Effector memory CD8-positive, alpha-beta T cell (primary cell): Measurements from ENCODE around the gene PHYKPL.
A peak's percentile ranks its signal among the peaks of the same experiment; 100 is the strongest.
"Not testable (repeated sequence)": the region's sequence is repeated elsewhere in the genome, so short reads cannot be mapped to it uniquely, and the experiment has no call there.

Source experiments
- ATAC-seq: fragments of 150-1000 bp; cut with Tn5 transposase; replicated peaks from 2 replicates; pipeline ENCODE4 v1.10.0; 2021; ENCODE audit warnings: mild to moderate bottlenecking, moderate library complexity
- DNase-seq, 3 experiments: peaks; one replicate each; pipeline ENCODE4 v3.0.0; 2021
- H3K27ac Mint-ChIP-seq, 2 donors: one replicate each; pipeline ENCODE4 v1.8.0; 2022; ENCODE audit warnings: mild to moderate bottlenecking in 2 of 2, mixed read lengths in 2 of 2, moderate library complexity in 2 of 2
- H3K27me3 Mint-ChIP-seq, 2 donors: one replicate each; pipeline ENCODE4 v1.8.0; 2022; ENCODE audit warnings: mixed read lengths in 2 of 2
- H3K36me3 Mint-ChIP-seq: one replicate; pipeline ENCODE4 v1.8.0; 2022; ENCODE audit warnings: mild to moderate bottlenecking, moderate library complexity, mixed read lengths; ENCODE audit not compliant: insufficient read depth
- H3K4me1 Mint-ChIP-seq, 2 donors: one replicate each; pipeline ENCODE4 v1.8.0; 2022; ENCODE audit warnings: low read depth in 2 of 2, mixed read lengths in 2 of 2
- H3K4me3 Mint-ChIP-seq, 2 donors: one replicate each; pipeline ENCODE4 v1.8.0; 2022; ENCODE audit warnings: mild to moderate bottlenecking in 2 of 2, mixed read lengths in 2 of 2, moderate library complexity in 2 of 2
- H3K9me3 Mint-ChIP-seq, 2 donors: one replicate each; pipeline ENCODE4 v1.8.0; 2022; ENCODE audit warnings: mixed read lengths in 2 of 2

Gene PHYKPL

DNA sequence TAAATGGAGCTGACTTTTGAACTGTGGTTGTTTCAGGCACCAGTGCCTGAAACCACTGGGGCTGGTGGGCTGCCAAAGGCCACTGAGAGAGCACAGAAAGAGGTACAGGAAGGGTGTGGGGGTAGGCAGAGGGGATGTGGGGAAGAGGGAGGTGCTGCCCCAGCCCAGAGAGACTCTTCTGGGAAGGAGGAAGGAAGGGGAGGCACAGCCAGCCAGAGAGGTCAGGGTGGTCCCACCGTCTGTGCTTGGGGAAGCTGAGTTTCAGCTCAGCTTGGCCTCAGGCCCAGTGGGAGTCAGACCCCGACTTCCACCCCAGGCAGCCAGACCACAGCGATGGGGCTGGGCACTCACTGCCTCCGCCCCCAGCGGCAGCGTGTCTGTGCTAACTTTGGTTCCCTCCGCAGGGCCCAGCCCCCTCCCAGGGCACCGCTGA lies 8.6 kb upstream of the PHYKPL start:
- Mint-ChIP-seq H3K9me3 (no peaks in the 10 kb centered on the region), H3K27ac (peak overlapping the region; percentile 92 to 96), H3K4me1 (peaks cover 29 to 52% of the 10 kb centered on the region in 2 donors), H3K27me3 (no peaks in the 10 kb centered on the region), H3K4me3 (peak overlapping the region; percentile 10 to 73), H3K36me3 (peaks cover 19% of the 10 kb centered on the region)
- ATAC-seq: peak; percentile 21
- peak in 1 of 3 experiments; percentile 27 for DNase-seq

GRCh38 chr5:178240766-178241165 lies 8.2 kb upstream of the PHYKPL start:
- ATAC-seq: no peak
- Mint-ChIP-seq H3K36me3 (peaks cover 19% of the 10 kb centered on the region), H3K27ac (peak overlapping the region; percentile 92 to 96)

DNA sequence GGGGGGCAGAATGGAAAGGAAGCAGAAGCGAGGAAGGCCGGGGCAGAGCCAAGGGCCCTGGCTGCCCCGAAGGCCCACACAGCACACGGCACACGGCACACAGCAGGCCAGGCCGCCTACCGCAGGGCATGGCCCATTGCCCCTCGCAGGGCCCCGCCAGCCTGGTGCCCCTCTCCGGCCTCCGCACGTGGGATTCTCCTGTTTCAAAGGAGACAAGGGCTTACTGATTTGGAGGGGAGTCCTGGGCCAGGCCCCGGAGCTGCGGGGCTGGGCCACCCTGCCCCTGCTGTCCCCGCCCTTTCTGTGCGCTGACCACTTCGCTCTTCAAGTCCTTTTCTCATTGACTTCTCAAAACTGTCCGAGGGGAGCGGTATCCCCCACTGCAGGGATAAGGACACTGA lies 7.7 kb upstream of the PHYKPL start:
- Mint-ChIP-seq H3K9me3 (no peaks in the 10 kb centered on the region), H3K4me3 (peak overlapping the region; percentile 10 to 73), H3K36me3 (peaks cover 20% of the 10 kb centered on the region), H3K27ac (peak overlapping the region; percentile 92 to 96), H3K27me3 (no peaks in the 10 kb centered on the region), H3K4me1 (peaks cover 28 to 50% of the 10 kb centered on the region in 2 donors)
- ATAC-seq (no peak), DNase-seq (no peak)

More at GRCh38 chr5:178240766-178241165, 8.2 kb upstream of the PHYKPL start:
- no peak for DNase-seq
- Mint-ChIP-seq H3K27me3 (no peaks in the 10 kb centered on the region), H3K9me3 (no peaks in the 10 kb centered on the region), H3K4me1 (peaks cover 28 to 48% of the 10 kb centered on the region in 2 donors), H3K4me3 (peak overlapping the region; percentile 10 to 73)

DNA sequence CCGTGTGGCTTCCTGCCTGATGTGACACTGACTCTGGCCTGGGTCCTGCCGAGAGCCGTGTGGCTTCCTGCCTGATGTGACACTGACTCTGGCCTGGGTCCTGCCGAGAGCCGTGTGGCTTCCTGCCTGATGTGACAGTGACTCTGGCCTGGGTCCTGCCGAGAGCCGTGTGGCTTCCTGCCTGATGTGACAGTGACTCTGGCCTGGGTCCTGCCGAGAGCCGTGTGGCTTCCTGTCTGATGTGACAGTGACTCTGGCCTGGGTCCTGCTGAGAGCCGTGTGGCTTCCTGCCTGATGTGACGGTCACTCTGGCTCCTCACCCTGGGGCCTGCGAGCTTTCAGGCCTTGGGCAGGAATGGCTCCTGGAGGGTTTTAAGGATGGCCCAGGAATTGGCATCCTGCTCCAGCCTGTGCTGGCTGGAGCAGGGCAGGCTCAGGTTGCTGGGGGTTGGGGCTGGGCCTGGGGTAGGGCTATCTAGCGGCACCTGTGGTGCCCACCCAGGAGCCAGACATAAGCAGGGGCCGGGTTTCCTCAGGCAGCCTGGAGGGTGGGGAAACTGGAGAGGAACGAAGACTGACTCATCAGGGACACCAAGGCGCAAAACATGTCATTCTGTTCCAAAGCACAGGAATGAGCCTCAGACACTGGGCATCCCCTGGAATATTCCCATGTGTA lies 7.2 kb upstream of the PHYKPL start:
- H3K36me3 Mint-ChIP-seq: peaks cover 25% of the 10 kb centered on the region

DNA sequence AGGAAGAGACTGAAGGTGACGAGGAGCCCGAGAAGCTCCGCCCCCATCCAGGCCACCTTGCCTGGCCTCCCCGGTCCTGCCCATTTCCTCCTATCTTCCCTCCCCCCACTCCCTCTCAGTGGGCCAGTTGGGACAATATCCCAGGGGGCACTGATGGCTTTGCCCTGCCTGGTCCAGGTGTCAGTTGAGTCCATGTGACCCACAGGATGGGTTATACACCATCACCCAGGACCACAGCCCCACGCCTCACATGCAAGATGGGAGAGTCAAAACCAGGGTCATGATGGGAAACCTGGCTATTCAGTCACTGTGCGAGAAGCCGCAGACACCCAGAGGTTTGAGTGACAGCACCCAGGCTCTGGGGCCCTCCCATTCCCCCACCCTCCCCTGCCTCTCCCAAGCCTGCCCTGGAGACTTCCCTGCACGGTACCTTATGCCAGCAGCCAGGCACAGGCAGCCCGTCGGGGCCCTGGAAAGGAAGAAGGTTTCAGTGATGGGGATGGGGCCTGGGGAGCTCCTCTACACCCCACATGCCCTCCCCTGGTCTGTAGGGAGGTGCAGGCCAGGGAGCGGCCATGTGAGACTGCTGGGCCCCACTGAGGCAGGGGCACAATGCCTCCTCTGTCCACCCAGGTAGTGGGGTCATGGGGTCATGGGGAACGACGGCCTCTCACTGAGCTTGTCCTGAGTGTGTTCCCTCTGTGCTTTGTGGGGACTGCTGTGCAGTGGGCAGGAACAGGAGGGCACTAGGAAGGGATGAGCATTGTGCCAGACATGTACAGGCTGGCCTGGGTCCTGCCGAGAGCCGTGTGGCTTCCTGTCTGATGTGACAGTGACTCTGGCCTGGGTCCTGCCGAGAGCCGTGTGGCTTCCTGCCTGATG lies 6.3 kb upstream of the PHYKPL start:
- peak; percentile 40 to 45 (median 44) for DNase-seq
- H3K4me1 Mint-ChIP-seq: peaks cover 36 to 57% of the 10 kb centered on the region in 2 donors
- no peaks in the 10 kb centered on the region for H3K27me3 Mint-ChIP-seq
- peaks cover 24% of the 10 kb centered on the region for H3K36me3 Mint-ChIP-seq
- no peaks in the 10 kb centered on the region for H3K9me3 Mint-ChIP-seq
- peak overlapping the region; percentile 91 to 96 for H3K27ac Mint-ChIP-seq
- H3K4me3 Mint-ChIP-seq: peak overlapping the region; percentile 59 to 65
- ATAC-seq: peak; percentile 65

More for the DNA sequence above, 7.2 kb upstream of the PHYKPL start:
- H3K4me1 Mint-ChIP-seq: peaks cover 33 to 55% of the 10 kb centered on the region in 2 donors
- not testable (repeated sequence) for H3K27me3 Mint-ChIP-seq, H3K9me3 Mint-ChIP-seq
- H3K27ac Mint-ChIP-seq: peak overlapping the region; percentile 91 to 96
- DNase-seq: peak in 1 of 3 experiments; percentile 42
- peak overlapping the region; percentile 59 to 61 for H3K4me3 Mint-ChIP-seq
- ATAC-seq: peak; percentile 19

GRCh38 chr5:178238313-178238635 lies 5.7 kb upstream of the PHYKPL start:
- Mint-ChIP-seq H3K27ac (peak overlapping the region; percentile 91 to 96), H3K27me3 (no peaks in the 10 kb centered on the region), H3K4me3 (peak overlapping the region; percentile 59 to 65), H3K36me3 (peaks cover 21% of the 10 kb centered on the region), H3K9me3 (no peaks in the 10 kb centered on the region), H3K4me1 (peaks cover 36 to 55% of the 10 kb centered on the region in 2 donors)
- DNase-seq (no peak), ATAC-seq (no peak)

DNA sequence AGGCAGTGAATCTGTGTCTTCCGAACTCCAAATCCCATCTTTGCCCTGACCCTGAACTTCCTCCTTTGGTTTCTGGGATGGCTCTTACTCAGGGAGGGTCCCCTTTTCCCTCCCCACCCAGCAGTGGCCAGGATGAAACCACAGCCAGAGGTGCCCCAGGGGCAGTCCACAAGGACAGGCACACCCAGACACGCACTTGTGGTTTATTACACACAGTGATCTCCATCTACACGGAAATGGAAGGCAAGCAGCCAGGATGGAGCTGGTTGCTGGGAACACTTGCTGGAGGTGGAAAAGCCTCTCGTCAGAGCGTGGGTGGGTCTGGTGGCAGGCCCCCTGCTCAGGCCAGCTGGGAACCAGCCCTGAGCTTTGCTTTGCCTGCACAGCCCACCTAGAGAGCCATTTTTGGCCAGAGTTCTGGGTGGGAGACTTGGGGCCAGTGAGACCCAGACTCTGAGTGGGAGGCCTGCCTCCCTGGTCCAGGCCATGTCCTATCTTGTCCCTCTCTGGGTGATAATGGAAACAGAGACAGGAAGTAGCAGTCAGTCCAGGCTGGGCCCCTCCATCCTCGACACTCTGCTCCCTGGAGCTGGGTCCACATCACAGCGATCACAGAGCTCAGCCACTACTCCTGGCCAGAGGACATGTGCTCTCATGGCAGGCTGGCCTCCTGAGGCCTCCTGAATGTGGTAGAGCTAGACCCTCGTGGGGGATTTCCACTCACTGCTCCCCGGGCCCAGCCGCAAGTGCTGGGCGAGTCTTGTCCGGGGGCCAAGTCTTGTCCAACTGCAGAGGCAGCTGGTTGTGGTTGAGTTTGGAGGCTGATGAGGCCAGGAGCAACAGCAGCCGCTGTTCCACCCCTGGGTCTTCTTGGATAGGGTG lies 5.1 kb upstream of the PHYKPL start:
- H3K4me1 Mint-ChIP-seq: peaks cover 36 to 55% of the 10 kb centered on the region in 2 donors
- no peaks in the 10 kb centered on the region for H3K9me3 Mint-ChIP-seq
- no peak for DNase-seq
- ATAC-seq: no peak
- no peaks in the 10 kb centered on the region for H3K27me3 Mint-ChIP-seq
- peak overlapping the region; percentile 91 to 96 for H3K27ac Mint-ChIP-seq
- H3K4me3 Mint-ChIP-seq: peak overlapping the region; percentile 59 to 65
- H3K36me3 Mint-ChIP-seq: peaks cover 18% of the 10 kb centered on the region

DNA sequence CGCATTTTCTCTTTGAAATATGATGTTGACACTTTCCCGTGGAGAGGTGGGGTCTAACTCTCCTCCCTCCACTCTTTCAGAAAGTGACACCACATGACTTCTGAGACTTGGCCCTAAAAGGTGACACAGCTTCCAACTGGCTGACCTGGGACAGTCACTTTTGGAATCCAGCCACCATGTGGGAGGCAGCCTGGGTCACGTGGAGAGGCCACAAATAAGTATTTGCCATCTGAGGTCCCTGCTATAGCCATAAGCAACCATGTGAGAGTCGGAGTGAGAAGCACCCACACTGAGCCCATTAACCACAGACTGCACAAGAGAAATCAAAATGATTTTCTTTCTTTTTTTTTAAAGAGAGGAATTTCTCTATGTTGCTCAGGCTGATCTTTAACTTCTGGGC lies 4.1 kb upstream of the PHYKPL start:
- Mint-ChIP-seq H3K9me3 (no peaks in the 10 kb centered on the region), H3K27me3 (no peaks in the 10 kb centered on the region), H3K4me3 (peak overlapping the region; percentile 29 to 65), H3K4me1 (peaks cover 39 to 55% of the 10 kb centered on the region in 2 donors), H3K27ac (peak overlapping the region; percentile 16 to 47), H3K36me3 (peaks cover 18% of the 10 kb centered on the region)
- DNase-seq (no peak), ATAC-seq (no peak)

DNA sequence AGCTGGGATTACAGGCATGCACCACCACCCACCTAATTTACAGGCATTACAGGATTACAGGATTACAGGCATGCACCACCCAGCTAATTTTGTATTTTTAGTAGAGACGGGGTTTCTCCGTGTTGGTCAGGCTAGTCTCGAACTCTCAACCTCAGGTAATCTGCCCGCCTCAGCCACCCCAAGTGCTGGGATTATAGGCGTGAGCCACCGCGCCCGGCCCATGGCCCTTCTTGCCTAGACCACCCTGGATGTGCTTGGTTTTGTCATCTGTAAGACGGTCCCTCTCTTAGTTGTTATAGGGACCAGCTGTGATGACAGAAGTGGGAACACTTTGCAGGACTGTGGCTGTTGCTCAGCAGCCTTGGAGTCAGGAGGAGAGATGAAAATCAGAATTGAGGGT lies 3.5 kb upstream of the PHYKPL start:
- no peaks in the 10 kb centered on the region for H3K27me3 Mint-ChIP-seq
- ATAC-seq (no peak), DNase-seq (no peak)
- peak overlapping the region in 1 of 2 donors; percentile 29 for H3K4me3 Mint-ChIP-seq
- H3K9me3 Mint-ChIP-seq: no peaks in the 10 kb centered on the region
- peaks cover 43 to 58% of the 10 kb centered on the region in 2 donors for H3K4me1 Mint-ChIP-seq
- H3K36me3 Mint-ChIP-seq: peaks cover 22% of the 10 kb centered on the region
- peak overlapping the region in 1 of 2 donors; percentile 47 for H3K27ac Mint-ChIP-seq

DNA sequence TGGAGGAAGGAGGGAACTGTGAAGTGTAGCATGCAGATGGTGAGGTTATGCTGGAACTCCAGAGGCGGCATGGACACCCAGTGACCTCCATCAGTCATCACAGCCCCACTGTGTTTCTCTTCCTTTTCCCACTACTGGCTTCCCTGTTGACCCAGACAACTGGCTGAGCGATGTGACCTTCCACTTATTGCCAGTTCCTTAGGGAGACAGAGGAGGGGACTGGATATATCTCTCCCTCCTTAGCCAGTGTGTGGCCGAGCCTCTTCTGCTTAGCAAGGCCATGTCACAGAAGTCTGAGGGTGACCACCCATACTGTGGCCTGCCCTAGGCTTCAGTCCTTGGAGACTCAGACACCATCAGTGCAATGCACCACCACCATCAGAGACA lies 3.0 kb upstream of the PHYKPL start:
- DNase-seq (no peak), ATAC-seq (no peak)
- H3K27me3 Mint-ChIP-seq: no peaks in the 10 kb centered on the region
- H3K36me3 Mint-ChIP-seq: peaks cover 25% of the 10 kb centered on the region
- H3K27ac Mint-ChIP-seq: peak overlapping the region in 1 of 2 donors; percentile 47
- peak overlapping the region in 1 of 2 donors; percentile 34 for H3K4me3 Mint-ChIP-seq
- H3K4me1 Mint-ChIP-seq: peaks cover 43 to 57% of the 10 kb centered on the region in 2 donors
- H3K9me3 Mint-ChIP-seq: no peaks in the 10 kb centered on the region

DNA sequence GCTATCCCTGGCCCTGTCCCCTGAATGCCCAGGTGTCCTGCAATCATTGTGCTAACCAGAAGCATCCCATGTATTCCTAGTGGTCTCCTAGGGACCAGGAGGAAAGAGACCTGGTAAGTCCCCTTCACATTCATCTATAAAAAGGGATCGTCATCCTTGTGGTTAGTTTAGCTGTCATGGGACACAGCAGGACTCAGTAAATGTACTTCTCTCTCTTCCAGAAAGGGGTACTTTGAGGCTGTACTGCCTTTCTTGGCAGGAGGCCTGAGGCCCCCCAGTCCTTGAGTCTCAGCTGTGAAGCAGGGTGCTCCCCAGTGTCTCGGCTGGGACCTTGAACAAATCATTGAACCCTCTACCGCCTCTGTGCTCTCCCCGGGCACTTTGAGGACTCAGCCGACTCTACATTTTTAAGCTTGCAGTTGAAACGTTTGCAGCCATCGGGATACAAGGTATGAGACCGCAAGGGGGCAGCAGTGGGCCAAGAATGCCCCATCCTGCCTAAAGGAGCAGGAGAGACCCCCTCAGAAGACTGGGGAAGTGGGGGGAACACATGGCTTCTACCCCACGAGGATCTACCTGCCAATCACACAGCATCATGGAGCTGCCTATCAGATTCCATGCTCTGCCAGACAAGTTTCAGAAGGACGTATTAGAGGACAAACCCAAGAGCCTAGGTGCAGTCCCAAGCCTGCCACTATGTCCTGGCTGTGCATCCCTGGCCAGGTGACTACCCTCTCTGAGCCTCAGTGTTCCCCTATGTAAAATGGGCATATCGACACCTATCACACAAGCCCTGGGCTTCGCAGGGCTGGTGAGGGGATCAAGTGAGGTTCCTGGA lies 2.4 kb upstream of the PHYKPL start:
- H3K36me3 Mint-ChIP-seq: peaks cover 29% of the 10 kb centered on the region
- peak; percentile 71 to 77 (median 76) for DNase-seq
- H3K27ac Mint-ChIP-seq: peak overlapping the region; percentile 10 to 47
- peaks cover 46 to 59% of the 10 kb centered on the region in 2 donors for H3K4me1 Mint-ChIP-seq
- peak overlapping the region in 1 of 2 donors; percentile 34 for H3K4me3 Mint-ChIP-seq
- no peaks in the 10 kb centered on the region for H3K9me3 Mint-ChIP-seq
- no peak for ATAC-seq
- no peaks in the 10 kb centered on the region for H3K27me3 Mint-ChIP-seq

DNA sequence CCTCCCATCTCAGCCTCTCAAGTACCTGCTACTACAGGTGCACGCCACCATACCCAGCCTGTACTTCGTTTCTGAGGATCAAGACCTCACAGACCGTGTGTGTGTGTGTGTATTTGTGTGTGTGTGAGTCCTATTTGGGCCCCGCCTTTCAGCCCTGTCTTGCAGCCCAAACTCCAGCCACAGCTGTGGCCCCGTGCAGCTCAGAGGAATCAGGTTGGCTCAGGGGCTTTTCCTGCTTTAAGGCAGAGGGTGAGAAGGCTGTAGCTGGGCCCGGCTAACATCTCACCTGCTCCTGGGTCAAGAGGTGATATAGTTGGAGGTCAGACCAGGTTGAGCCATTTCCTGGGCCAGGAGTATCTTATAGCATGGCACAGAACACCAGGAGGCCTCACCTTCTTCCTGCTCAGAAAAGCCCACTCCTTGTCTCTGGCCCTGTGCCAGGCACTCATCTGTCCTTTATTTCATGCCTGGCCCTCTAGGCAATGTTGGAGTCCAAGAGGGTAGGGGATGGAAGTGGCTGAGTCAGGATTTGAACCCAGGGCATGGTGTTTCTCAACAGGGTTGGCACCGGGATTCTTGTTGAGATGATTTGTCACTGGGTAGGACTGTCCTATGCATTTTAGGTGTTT lies 1.6 kb upstream of the PHYKPL start:
- peaks cover 31% of the 10 kb centered on the region for H3K36me3 Mint-ChIP-seq
- no peaks in the 10 kb centered on the region for H3K27me3 Mint-ChIP-seq
- DNase-seq: no peak
- peaks cover 50 to 63% of the 10 kb centered on the region in 2 donors for H3K4me1 Mint-ChIP-seq
- H3K27ac Mint-ChIP-seq: peak overlapping the region in 1 of 2 donors; percentile 10
- no peak for ATAC-seq
- no peaks in the 10 kb centered on the region for H3K9me3 Mint-ChIP-seq
- H3K4me3 Mint-ChIP-seq: peak overlapping the region in 1 of 2 donors; percentile 34
